HG03469 (cell line): ENCODE data around the gene CEACAM7.
"Not testable (repeated sequence)": the region's sequence is repeated elsewhere in the genome, so short reads cannot be mapped to it uniquely, and the experiment has no call there.

Experiments
- ATAC-seq: cut with Tn5 transposase; IDR thresholded peaks from one replicate; pipeline ENCODE4 v1.9.1; 2021; ENCODE audit warnings: mild to moderate bottlenecking, moderate library complexity, moderate number of reproducible peaks; ENCODE audit not compliant: unreplicated experiment

The CEACAM7 gene

DNA sequence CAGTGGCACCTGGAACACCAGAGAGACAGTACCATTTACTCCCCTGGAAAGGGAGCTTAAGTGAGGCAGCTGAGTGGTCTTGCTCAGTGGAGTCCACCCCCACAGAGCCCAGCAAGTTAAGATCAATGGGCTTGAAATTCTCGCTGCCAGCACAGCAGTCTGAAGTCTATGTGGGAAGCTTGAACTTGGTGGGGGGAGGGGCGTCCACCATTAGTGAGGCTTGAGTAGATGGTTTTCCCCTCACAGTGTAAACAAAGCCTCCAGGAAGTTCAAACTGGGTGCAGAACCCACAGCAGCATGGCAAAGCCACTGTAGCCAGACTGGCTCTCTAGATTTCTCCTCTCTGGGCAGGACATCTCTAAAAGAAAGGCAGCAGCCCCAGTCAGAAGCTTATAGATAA lies 30.9 kb downstream of the CEACAM7 start:
- ATAC-seq: no peak

DNA sequence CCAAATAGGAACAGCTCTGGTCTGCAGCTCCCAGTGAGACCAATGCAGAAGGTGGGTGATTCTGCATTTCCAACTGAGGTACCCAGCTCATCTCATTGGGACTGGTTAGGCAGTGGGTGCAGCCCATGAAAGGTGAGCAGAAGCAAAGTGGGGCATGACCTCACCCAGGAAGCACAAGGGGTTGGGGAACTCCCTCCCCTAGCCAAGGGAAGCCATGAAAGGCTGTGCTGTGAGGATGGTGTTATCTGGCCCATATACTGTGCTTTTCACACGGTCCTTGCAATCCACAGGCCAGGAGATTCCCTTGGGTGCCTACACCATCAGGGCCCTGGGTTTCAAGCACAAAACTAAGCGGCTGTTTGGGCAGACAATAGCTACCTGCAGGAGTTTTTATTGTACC lies 31.3 kb downstream of the CEACAM7 start:
- not testable (repeated sequence) for ATAC-seq

DNA sequence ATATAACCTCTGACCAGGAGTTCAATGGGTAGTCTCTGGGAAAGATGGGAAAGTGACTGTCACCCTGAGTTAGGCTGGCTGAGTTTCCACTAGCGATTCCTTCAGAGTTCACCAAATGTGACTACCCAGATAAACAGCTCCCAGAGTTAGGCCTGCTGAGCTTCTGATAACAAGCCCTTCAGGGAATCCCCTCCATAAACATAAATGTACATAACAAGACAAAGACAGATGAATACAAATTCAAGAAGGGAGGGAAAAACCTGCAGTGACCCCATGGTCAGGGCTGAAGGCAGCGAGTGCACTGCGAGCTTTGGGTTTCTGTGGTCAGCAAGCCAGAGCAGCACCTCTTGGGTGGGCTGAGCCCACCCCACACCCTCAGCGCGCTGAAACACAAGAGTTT lies 35.8 kb downstream of the CEACAM7 start:
- ATAC-seq: no peak

- ATAC-seq: no peak
Observed at GRCh38 chr19:41649827-41650226, 38.2 kb downstream of the CEACAM7 start.

GRCh38 chr19:41646589-41647204 lies 41.4 kb downstream of the CEACAM7 start:
- ATAC-seq: no peak

- ATAC-seq: no peak
Observed at GRCh38 chr19:41641879-41642485, 46.1 kb downstream of the CEACAM7 start.

DNA sequence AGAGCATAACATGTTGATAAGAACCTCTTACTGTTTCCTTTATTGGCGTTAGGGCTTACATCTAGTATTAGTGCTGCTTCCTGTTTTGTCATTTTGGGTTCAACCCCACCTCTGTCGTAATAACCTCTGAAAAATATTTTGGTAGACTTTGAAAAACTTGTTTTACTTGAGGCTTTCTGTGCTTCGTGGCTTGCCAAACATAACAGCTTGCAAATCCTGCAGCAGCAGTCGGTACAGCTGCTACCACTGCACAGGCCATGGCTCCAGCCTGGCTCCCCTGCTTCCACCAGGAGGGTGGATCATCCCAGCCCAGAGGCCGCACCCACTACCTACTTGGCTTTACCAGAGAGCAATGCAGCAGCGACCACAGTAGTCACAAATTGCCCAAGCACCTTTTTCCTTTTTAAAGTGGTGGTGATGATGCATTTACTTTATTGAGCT lies 49.4 kb downstream of the CEACAM7 start:
- ATAC-seq: no peak

GRCh38 chr19:41637484-41637883 lies 50.6 kb downstream of the CEACAM7 start:
- ATAC-seq: no peak

GRCh38 chr19:41627966-41628675 lies 59.9 kb downstream of the CEACAM7 start:
- ATAC-seq: no peak

DNA sequence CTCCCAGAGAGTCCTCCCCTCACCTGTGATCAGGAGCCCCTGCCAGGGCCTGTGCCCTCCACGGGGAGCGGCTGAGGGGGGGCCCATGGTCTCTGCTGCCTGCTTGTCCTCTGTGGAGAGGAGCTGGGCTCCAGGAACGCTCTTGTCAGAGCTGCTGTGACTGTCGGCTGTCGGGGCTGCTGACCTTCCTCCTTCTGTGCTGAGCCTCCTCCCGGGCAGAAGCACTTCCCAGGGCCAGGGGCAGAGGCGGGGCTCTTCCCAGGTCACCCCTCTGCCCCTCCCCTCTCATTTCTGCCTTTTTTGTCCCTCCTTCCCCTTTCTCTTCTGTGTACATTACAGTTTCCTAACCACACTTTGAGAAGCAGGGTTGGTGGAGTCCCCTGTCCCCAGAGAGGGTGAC lies 61.2 kb downstream of the CEACAM7 start, which contains the start of gene CEACAM4:
TSS of gene CEACAM4 (minus strand) at position 198 of the 400 bp plus-strand sequence. CDS start at position 87, 111 bp downstream.
- no peak for ATAC-seq

GRCh38 chr19:41626278-41626677 lies 61.8 kb downstream of the CEACAM7 start:
- ATAC-seq: no peak

GRCh38 chr19:41624937-41625336 lies 63.1 kb downstream of the CEACAM7 start:
- no peak for ATAC-seq

DNA sequence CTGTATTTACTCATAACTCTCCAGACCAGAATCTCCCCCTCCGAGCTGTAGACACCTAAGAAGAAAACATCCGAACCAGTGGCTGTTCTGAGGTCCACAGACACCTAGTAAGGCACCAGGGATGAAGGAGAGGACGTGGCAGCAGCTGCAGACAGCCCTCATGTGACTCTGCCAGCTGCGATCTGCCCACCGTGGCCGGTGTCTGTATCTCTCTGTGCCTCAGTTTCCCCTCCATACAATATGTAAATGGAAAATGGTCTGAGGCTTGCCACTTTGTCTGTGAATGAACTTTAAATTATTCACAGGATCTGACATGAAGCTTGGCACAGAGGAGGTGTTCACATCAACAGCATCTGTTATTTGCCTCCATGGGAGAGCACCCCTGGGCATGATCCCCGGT lies 63.6 kb downstream of the CEACAM7 start:
- no peak for ATAC-seq

GRCh38 chr19:41623360-41623759 lies 64.7 kb downstream of the CEACAM7 start:
- ATAC-seq: no peak
